Natural killer cell (primary cell): ENCODE measurements around the gene ATN1. TPM values are rescaled to one million over a fixed set of nuclear protein-coding genes. Genes with fewer than 3 reads are reported as not detected.
"Not testable (repeated sequence)": the region's sequence is repeated elsewhere in the genome, so short reads cannot be mapped to it uniquely, and the experiment has no call there.

Experiments
- ATAC-seq, 3 donors: fragments of 150-1000 bp in 2 of 3; fragments of 200-7000 bp in 1 of 3; cut with Tn5 transposase; 1 replicate in 1 of 3; 2 replicates in 2 of 3; pipeline ENCODE4 v1.10.0; 2021; ENCODE audit warnings: mild to moderate bottlenecking in 2 of 3, moderate library complexity in 2 of 3
- DNase-seq, 2 donors: peaks; one replicate each; pipeline versions ENCODE4 v3.0.0 to v3.0.0-alpha.2; 2013 to 2021; ENCODE audit warnings: mixed read lengths in 1 of 2
- H3K27ac ChIP-seq: one replicate; pipeline ENCODE4 v1.5.1; 2013; ENCODE audit warnings: mild to moderate bottlenecking, low read length
- H3K27me3 ChIP-seq: one replicate; pipeline ENCODE4 v1.6.1; 2013; ENCODE audit warnings: low read length; ENCODE audit not compliant: control insufficient read depth, insufficient read depth
- H3K36me3 ChIP-seq: one replicate; pipeline ENCODE4 v1.6.1; 2013; ENCODE audit warnings: low read length; ENCODE audit not compliant: control insufficient read depth, insufficient read depth
- H3K4me1 ChIP-seq: one replicate; pipeline ENCODE4 v1.6.1; 2013; ENCODE audit warnings: low read length; ENCODE audit not compliant: control insufficient read depth, insufficient read depth
- H3K4me3 ChIP-seq: one replicate; pipeline ENCODE4 v1.5.1; 2013; ENCODE audit warnings: low read length
- H3K9me3 ChIP-seq: one replicate; pipeline ENCODE4 v1.6.1; 2013; ENCODE audit warnings: low read length; ENCODE audit not compliant: control insufficient read depth, insufficient read depth
- H3K27ac Mint-ChIP-seq, 2 donors: one replicate each; pipeline ENCODE4 v1.8.0; 2022; ENCODE audit warnings: mild to moderate bottlenecking in 2 of 2, mixed read lengths in 2 of 2, moderate library complexity in 1 of 2
- H3K27me3 Mint-ChIP-seq, 2 donors: one replicate each; pipeline ENCODE4 v1.8.0; 2022; ENCODE audit warnings: low read depth in 2 of 2, mixed read lengths in 2 of 2
- H3K36me3 Mint-ChIP-seq: one replicate; pipeline ENCODE4 v1.8.0; 2022; ENCODE audit warnings: mixed read lengths
- H3K4me1 Mint-ChIP-seq, 2 donors: one replicate each; pipeline ENCODE4 v1.8.0; 2022; ENCODE audit warnings: mixed read lengths in 2 of 2
- H3K4me3 Mint-ChIP-seq: one replicate; pipeline ENCODE4 v1.8.0; 2022; ENCODE audit warnings: mild to moderate bottlenecking, moderate library complexity, mixed read lengths
- H3K9me3 Mint-ChIP-seq, 2 donors: one replicate each; pipeline ENCODE4 v1.8.0; 2022; ENCODE audit warnings: mixed read lengths in 2 of 2
- WGBS: methylation state at CpG from one replicate; pipeline ENCODE4 v1.1.7; 2013; ENCODE audit warnings: missing lambda C conversion rate; ENCODE audit not compliant: insufficient coverage; 5-methylcytosine and 5-hydroxymethylcytosine counted together
- intact Hi-C: fragments of 100-400 bp; cut with micrococcal nuclease; formaldehyde crosslinking; loops from one replicate; pipeline ENCODE4 v1.14.2; 2022
- total RNA-seq, 4 donors: library from RNA; stranded (reverse); fragments of 120-200 nt in 1 of 4; gene quantifications; one replicate each; pipeline versions ENCODE4 v1.2.3 to v1.2.4, GENCODE V29; 2013 to 2022
- TF ChIP-seq, protein P1 (sequence below): fragments of 200-600 bp; IDR thresholded peaks from one replicate; pipeline ENCODE4 v1.8.0; 2022; ENCODE audit warnings: antibody characterized with exemption

Gene ATN1
- total RNA-seq, 3 donors from 2014 or later (not counting 1 experiment from before 2014, with no cell fraction given), result 29.3 to 34.0 (median 31.9) TPM

DNA sequence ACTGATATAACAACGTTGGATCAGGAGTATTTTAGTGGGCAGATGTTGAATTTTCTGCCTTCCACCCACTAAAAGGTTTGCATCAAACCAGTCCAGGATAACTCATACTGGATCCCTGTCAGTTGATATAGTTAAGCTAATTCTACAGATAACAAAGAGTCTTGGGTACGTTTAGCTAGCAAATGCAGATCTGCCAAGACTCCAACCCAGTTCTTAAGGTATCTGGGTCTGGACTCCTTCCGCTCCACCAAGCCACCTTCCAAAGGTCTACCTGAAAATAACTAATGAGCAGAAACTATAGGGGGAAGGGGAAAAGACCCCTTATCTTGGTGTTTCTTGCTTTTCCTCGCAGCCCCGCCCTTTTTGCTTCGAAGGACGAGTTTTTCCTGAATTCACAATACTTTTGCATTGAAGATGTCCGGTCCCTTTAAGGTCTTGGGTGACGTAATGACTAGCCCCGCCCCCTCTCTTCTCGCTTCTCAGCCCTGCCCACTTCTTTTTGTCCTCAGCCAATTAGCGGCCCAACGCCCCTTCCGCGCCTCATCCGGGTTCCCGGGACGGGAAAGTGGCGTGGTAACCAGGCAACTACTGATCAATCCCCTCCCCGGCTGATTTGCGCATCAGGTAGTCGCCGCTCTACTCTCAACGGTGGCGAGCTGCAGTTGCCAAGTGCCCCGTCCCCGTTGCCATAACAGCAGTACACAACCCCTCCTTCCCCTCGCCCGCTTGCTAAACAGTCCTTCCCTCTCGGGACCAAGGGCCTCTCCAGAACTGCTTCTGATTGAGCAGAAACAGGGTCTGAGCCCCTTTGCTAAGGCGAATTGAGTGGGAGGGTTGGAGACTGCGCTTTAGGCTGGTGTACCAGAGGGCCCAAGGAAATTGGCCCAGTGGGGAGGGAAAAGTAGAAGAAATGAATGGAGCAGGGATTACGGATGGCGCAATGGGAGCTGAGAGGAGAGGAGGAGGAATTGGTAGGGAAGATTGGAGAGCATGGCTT, 23.2 kb upstream of the ATN1 start, which contains the start of gene LRRC23:
TSS of gene LRRC23 (plus strand) at position 543 of the 997 bp plus-strand sequence. CDS start 812 bp downstream, outside the sequence.
- TF ChIP-seq, protein P1, sequence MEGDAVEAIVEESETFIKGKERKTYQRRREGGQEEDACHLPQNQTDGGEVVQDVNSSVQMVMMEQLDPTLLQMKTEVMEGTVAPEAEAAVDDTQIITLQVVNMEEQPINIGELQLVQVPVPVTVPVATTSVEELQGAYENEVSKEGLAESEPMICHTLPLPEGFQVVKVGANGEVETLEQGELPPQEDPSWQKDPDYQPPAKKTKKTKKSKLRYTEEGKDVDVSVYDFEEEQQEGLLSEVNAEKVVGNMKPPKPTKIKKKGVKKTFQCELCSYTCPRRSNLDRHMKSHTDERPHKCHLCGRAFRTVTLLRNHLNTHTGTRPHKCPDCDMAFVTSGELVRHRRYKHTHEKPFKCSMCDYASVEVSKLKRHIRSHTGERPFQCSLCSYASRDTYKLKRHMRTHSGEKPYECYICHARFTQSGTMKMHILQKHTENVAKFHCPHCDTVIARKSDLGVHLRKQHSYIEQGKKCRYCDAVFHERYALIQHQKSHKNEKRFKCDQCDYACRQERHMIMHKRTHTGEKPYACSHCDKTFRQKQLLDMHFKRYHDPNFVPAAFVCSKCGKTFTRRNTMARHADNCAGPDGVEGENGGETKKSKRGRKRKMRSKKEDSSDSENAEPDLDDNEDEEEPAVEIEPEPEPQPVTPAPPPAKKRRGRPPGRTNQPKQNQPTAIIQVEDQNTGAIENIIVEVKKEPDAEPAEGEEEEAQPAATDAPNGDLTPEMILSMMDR, result no peak
- peak within 1 kb of the TSS; percentile 73 for H3K4me3 ChIP-seq
- no peaks in the 10 kb centered on the region for H3K9me3 Mint-ChIP-seq
- no peaks in the 10 kb centered on the region for H3K36me3 Mint-ChIP-seq
- peak; percentile 96 to 98 (median 97) for ATAC-seq
- no peaks in the 10 kb centered on the region for H3K27me3 ChIP-seq
- H3K27ac Mint-ChIP-seq, result no peak within 1 kb of the TSS
- no peaks in the 10 kb centered on the region for H3K27me3 Mint-ChIP-seq
- no peak within 1 kb of the TSS for H3K4me3 Mint-ChIP-seq
- WGBS, result 4% methylated on average over 32 of the region's 34 CpGs
- H3K4me1 Mint-ChIP-seq, result no peaks in the 10 kb centered on the region
- intact Hi-C loops, result loop anchor here (1.0 kb wide), 2 partner anchors 13 to 31 kb away; partner anchors contain the start of gene SPSB2
- H3K9me3 ChIP-seq, result no peaks in the 10 kb centered on the region
- peak; percentile 94 to 99 for DNase-seq
- H3K36me3 ChIP-seq, result no peaks in the 10 kb centered on the region
- H3K27ac ChIP-seq, result peak within 1 kb of the TSS; percentile 95
- H3K4me1 ChIP-seq, result peaks cover 14% of the 10 kb centered on the region

DNA sequence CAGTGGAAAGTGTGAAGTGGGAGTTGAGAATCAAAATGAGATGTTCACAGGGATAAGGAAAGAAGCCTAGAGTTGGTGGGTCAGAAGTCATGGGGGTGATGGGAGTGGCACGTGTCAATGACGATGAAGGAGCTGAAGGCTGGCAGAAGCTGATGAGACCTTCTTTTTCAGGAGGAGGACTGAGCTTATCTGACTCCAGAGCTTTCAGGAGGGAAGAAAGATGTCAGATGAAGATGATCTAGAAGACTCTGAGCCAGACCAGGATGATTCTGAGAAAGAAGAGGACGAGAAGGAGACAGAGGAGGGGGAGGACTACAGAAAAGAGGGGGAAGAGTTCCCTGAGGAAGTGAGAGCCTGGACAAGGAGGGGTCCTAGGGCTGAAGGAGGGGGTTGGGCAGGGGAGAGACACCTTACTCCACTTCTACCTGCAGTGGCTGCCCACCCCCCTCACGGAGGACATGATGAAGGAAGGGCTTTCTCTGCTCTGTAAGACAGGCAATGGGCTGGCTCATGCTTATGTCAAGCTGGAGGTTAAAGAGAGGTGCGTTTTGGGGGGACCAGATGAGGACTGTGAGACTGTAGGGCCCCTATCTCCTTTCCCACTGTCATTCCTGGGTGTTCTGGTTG, 22.2 kb upstream of the ATN1 start:
- intact Hi-C loops, result no loop called here
- no peaks in the 10 kb centered on the region for H3K9me3 Mint-ChIP-seq

DNA sequence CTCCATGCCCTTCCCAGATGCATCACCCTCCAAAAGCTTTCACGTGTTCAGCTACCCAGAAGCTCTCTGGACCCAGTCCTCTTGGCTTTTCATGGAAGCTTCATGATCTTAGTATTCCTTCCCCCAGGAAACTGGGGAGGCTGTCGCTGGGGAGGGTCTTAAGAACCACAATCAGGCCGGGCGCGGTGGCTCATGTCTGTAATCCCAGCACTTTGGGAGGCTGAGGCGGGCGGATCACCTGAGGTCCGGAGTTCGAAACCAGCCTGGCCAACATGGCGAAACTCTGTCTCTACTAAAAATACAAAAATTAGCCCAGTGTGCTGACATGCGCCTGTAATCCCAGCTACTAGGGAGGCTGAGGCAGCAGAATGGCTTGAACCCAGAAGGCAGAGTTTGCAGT, 19.6 kb upstream of the ATN1 start:
- WGBS, result 94% methylated on average over 11 of the region's 11 CpGs
- H3K4me1 ChIP-seq, result peaks cover 14% of the 10 kb centered on the region
- intact Hi-C loops, H3K27me3 Mint-ChIP-seq, H3K27ac Mint-ChIP-seq, H3K36me3 ChIP-seq, H3K9me3 Mint-ChIP-seq, H3K4me3 Mint-ChIP-seq, DNase-seq, H3K27me3 ChIP-seq, H3K27ac ChIP-seq, H3K36me3 Mint-ChIP-seq, ATAC-seq, H3K4me3 ChIP-seq, H3K4me1 Mint-ChIP-seq, H3K9me3 ChIP-seq: not testable (repeated sequence)

More for the DNA sequence above, 22.2 kb upstream of the ATN1 start:
- H3K4me1 ChIP-seq, result peaks cover 14% of the 10 kb centered on the region
- no peaks in the 10 kb centered on the region for H3K36me3 ChIP-seq
- Mint-ChIP-seq H3K27me3 (no peaks in the 10 kb centered on the region), H3K27ac (no peak overlapping the region), H3K36me3 (no peaks in the 10 kb centered on the region), H3K4me3 (no peak overlapping the region), H3K4me1 (no peaks in the 10 kb centered on the region)
- TF ChIP-seq, protein P1, result no peak
- no peaks in the 10 kb centered on the region for H3K9me3 ChIP-seq
- DNase-seq (no peak), ATAC-seq (no peak)
- no peak overlapping the region for H3K4me3 ChIP-seq
- H3K27ac ChIP-seq, result peak overlapping the region; percentile 95
- 85% methylated on average over 5 of the region's 5 CpGs for WGBS
- H3K27me3 ChIP-seq, result no peaks in the 10 kb centered on the region
